Neural progenitor cell (in vitro differentiated cells): ENCODE results near the gene ERP29. TPM values are rescaled to one million over a fixed set of nuclear protein-coding genes. Genes with fewer than 3 reads are reported as not detected.

ENCODE experiments used
- DNase-seq: peaks from one replicate; pipeline ENCODE4 v3.0.0-alpha.2; 2016; ENCODE audit warnings: low spot score
- H2AFZ ChIP-seq: fragments of 200-600 bp; sonication (generic); replicated peaks from 2 replicates; pipeline ENCODE4 v1.6.1; 2016; ENCODE audit warnings: antibody characterized with exemption
- H3F3A ChIP-seq: fragments of 200-600 bp; sonication (generic); 2 replicates; pipeline ENCODE4 v1.6.1; 2016; ENCODE audit warnings: antibody characterized with exemption, low read depth
- H3K27ac ChIP-seq: fragments of 200-600 bp; sonication (generic); 2 replicates; pipeline ENCODE4 v1.5.1; 2016; ENCODE audit warnings: mild to moderate bottlenecking
- H3K27me3 ChIP-seq: fragments of 200-600 bp; sonication (generic); 2 replicates; pipeline ENCODE4 v1.6.1; 2016; ENCODE audit warnings: mild to moderate bottlenecking, moderate library complexity
- H3K36me3 ChIP-seq: fragments of 200-600 bp; sonication (generic); 2 replicates; pipeline ENCODE4 v1.5.1; 2016
- H3K4me1 ChIP-seq: fragments of 200-600 bp; sonication (generic); 2 replicates; pipeline ENCODE4 v1.6.1; 2016; ENCODE audit warnings: mixed run types
- H3K4me2 ChIP-seq: fragments of 200-600 bp; sonication (generic); 2 replicates; pipeline ENCODE4 v1.6.1; 2016
- H3K4me3 ChIP-seq: fragments of 200-600 bp; sonication (generic); 2 replicates; pipeline ENCODE4 v1.5.1; 2016
- H3K79me2 ChIP-seq: fragments of 200-600 bp; sonication (generic); 2 replicates; pipeline ENCODE4 v1.6.1; 2016; ENCODE audit warnings: low read depth
- H3K9ac ChIP-seq: fragments of 200-600 bp; sonication (generic); 2 replicates; pipeline ENCODE4 v1.6.1; 2016
- H3K9me3 ChIP-seq: fragments of 200-600 bp; sonication (generic); 2 replicates; pipeline ENCODE4 v1.5.1; 2016; ENCODE audit warnings: low read depth
- H4K20me1 ChIP-seq: fragments of 200-600 bp; sonication (generic); 2 replicates; pipeline ENCODE4 v1.6.1; 2016; ENCODE audit warnings: low read depth
- H3K27ac Mint-ChIP-seq: 3 replicates; pipeline ENCODE4 v1.8.0; 2021; ENCODE audit warnings: mixed read lengths
- H3K27me3 Mint-ChIP-seq: 2 replicates; pipeline ENCODE4 v1.8.0; 2022; ENCODE audit warnings: low read depth, mild to moderate bottlenecking, inconsistent platforms, moderate library complexity, mixed read lengths; ENCODE audit not compliant: insufficient read depth
- H3K36me3 Mint-ChIP-seq: 3 replicates; pipeline ENCODE4 v1.8.0; 2021; ENCODE audit warnings: mixed read lengths
- H3K4me1 Mint-ChIP-seq: 3 replicates; pipeline ENCODE4 v1.8.0; 2021; ENCODE audit warnings: mixed read lengths
- H3K4me3 Mint-ChIP-seq: 3 replicates; pipeline ENCODE4 v1.8.0; 2021; ENCODE audit warnings: mild to moderate bottlenecking, moderate library complexity, mixed read lengths
- H3K9me3 Mint-ChIP-seq: 3 replicates; pipeline ENCODE4 v1.8.0; 2020; ENCODE audit warnings: mixed read lengths
- EZH2 ChIP-seq: fragments of 200-600 bp; sonication (generic); IDR thresholded peaks from 2 replicates; pipeline ENCODE4 v1.6.1; 2017; ENCODE audit warnings: antibody characterized with exemption, mild to moderate bottlenecking, moderate library complexity
- EZH2phosphoT487 ChIP-seq: fragments of 200-600 bp; sonication (generic); IDR thresholded peaks from 2 replicates; pipeline ENCODE4 v1.6.1; 2017; ENCODE audit warnings: antibody characterized with exemption
- total RNA-seq: library from RNA; depleted of rRNA; stranded (reverse); fragments of >200 nt; gene quantifications from 2 replicates; pipeline ENCODE4 v1.2.3, GENCODE V29; 2015; ENCODE audit warnings: low replicate concordance
- TF ChIP-seq, protein P1 (sequence below): fragments of 200-600 bp; sonication (generic); IDR thresholded peaks from 2 replicates; pipeline ENCODE4 v1.5.1; 2017; ENCODE audit warnings: antibody characterized with exemption, mild to moderate bottlenecking

ERP29 gene
- total RNA-seq, 1 donor from 2014 or later: 95.0 TPM

DNA sequence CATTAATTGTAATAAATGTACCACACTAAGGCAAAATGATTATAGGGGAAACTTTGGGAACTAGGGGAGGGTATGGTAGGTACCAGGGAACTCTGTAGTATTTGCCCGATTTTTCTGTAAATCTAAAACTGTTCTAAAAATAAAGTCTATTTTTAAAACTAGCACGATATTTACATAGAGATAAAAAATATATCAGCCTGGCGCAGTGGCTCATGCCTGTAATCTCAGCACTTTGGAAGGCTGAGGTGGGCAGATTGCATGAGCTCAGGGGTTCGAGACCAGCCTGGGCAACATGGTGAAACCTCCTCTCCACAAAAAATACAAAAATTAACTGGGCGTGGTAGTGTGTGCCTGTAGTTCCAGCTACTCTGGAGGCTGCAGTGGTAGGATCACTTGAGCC lies 32.6 kb upstream of the ERP29 start:
- no peak overlapping the region for H3K27ac ChIP-seq
- TF ChIP-seq EZH2phosphoT487 (no peak), EZH2 (no peak)
- TF ChIP-seq, protein P1, sequence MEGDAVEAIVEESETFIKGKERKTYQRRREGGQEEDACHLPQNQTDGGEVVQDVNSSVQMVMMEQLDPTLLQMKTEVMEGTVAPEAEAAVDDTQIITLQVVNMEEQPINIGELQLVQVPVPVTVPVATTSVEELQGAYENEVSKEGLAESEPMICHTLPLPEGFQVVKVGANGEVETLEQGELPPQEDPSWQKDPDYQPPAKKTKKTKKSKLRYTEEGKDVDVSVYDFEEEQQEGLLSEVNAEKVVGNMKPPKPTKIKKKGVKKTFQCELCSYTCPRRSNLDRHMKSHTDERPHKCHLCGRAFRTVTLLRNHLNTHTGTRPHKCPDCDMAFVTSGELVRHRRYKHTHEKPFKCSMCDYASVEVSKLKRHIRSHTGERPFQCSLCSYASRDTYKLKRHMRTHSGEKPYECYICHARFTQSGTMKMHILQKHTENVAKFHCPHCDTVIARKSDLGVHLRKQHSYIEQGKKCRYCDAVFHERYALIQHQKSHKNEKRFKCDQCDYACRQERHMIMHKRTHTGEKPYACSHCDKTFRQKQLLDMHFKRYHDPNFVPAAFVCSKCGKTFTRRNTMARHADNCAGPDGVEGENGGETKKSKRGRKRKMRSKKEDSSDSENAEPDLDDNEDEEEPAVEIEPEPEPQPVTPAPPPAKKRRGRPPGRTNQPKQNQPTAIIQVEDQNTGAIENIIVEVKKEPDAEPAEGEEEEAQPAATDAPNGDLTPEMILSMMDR: no peak
- H4K20me1 ChIP-seq: no peaks in the 10 kb centered on the region
- H2AFZ ChIP-seq: no peak overlapping the region
- no peaks in the 10 kb centered on the region for H3K36me3 Mint-ChIP-seq
- H3K9me3 ChIP-seq: no peaks in the 10 kb centered on the region
- H3K4me3 ChIP-seq: no peak overlapping the region
- no peaks in the 10 kb centered on the region for H3K9me3 Mint-ChIP-seq
- H3K27me3 Mint-ChIP-seq: no peaks in the 10 kb centered on the region
- H3F3A ChIP-seq: no peaks in the 10 kb centered on the region
- H3K9ac ChIP-seq: no peak overlapping the region
- no peak overlapping the region for H3K4me2 ChIP-seq
- no peak overlapping the region for H3K4me3 Mint-ChIP-seq
- H3K4me1 ChIP-seq: no peaks in the 10 kb centered on the region
- no peak overlapping the region for H3K27ac Mint-ChIP-seq
- H3K36me3 ChIP-seq: no peaks in the 10 kb centered on the region
- H3K79me2 ChIP-seq: no peaks in the 10 kb centered on the region
- H3K4me1 Mint-ChIP-seq: no peaks in the 10 kb centered on the region
- no peaks in the 10 kb centered on the region for H3K27me3 ChIP-seq
- no peak for DNase-seq

DNA sequence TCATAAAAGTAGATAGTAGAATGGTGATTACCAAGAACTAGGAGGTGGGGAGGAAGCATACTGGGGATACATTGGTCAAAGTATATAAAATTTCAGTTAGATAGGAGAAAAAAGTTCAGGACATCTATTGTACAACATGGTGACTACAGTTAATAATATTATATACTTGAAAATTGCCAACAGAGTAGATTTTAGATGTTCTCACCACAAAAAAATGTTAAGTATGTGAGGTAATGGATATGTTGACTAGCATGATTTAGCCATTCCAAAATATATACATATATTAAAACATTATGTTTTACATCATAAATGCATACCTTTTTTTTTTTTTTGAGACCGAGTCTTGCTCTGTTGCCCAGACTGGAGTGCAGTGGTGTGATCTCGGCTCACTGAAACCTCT lies 31.2 kb upstream of the ERP29 start:
- Mint-ChIP-seq H3K27ac (no peak overlapping the region), H3K27me3 (no peaks in the 10 kb centered on the region), H3K4me3 (no peak overlapping the region), H3K4me1 (no peaks in the 10 kb centered on the region), H3K36me3 (no peaks in the 10 kb centered on the region), H3K9me3 (no peaks in the 10 kb centered on the region)
- H4K20me1 ChIP-seq: no peaks in the 10 kb centered on the region
- H3K4me1 ChIP-seq: no peaks in the 10 kb centered on the region
- no peaks in the 10 kb centered on the region for H3K27me3 ChIP-seq
- no peak overlapping the region for H3K4me3 ChIP-seq
- no peaks in the 10 kb centered on the region for H3K9me3 ChIP-seq
- H3K27ac ChIP-seq: no peak overlapping the region
- H2AFZ ChIP-seq: no peak overlapping the region
- no peak overlapping the region for H3K9ac ChIP-seq
- H3K79me2 ChIP-seq: no peaks in the 10 kb centered on the region
- no peak overlapping the region for H3K4me2 ChIP-seq
- no peak for DNase-seq
- TF ChIP-seq EZH2phosphoT487 (no peak), EZH2 (no peak)
- TF ChIP-seq, protein P1: no peak
- no peaks in the 10 kb centered on the region for H3F3A ChIP-seq
- no peaks in the 10 kb centered on the region for H3K36me3 ChIP-seq

DNA sequence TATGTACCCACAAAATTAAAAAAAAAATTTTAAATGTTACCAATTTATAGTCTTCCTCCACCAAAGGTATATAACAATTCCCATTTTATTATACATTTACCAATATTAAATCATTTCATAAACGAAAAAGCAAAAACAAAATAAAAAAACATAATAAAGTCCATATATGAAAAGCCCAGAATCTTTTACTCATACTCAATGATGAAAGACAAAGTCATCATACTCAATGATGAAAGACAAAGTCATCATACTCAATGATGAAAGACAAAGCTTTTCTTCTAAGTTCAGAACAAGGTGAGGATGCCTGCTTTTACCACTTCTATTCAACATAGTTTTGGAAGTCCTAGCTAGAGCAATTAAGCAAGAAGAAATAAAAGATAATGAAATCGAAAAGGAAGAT lies 28.4 kb upstream of the ERP29 start:
- DNase-seq: no peak
- no peaks in the 10 kb centered on the region for H3K36me3 ChIP-seq
- H3K4me1 ChIP-seq: no peaks in the 10 kb centered on the region
- H2AFZ ChIP-seq: no peak overlapping the region
- TF ChIP-seq EZH2phosphoT487 (no peak), EZH2 (no peak)
- TF ChIP-seq, protein P1: no peak
- no peaks in the 10 kb centered on the region for H3K27me3 ChIP-seq
- no peaks in the 10 kb centered on the region for H3K27me3 Mint-ChIP-seq
- H4K20me1 ChIP-seq: no peaks in the 10 kb centered on the region
- no peak overlapping the region for H3K4me3 ChIP-seq
- H3K79me2 ChIP-seq: no peaks in the 10 kb centered on the region
- peaks cover 9% of the 10 kb centered on the region for H3K36me3 Mint-ChIP-seq
- H3K4me2 ChIP-seq: no peak overlapping the region
- H3K9me3 ChIP-seq: no peaks in the 10 kb centered on the region
- H3K9ac ChIP-seq: no peak overlapping the region
- no peaks in the 10 kb centered on the region for H3K4me1 Mint-ChIP-seq
- no peak overlapping the region for H3K4me3 Mint-ChIP-seq
- no peaks in the 10 kb centered on the region for H3K9me3 Mint-ChIP-seq
- no peak overlapping the region for H3K27ac ChIP-seq
- H3F3A ChIP-seq: no peaks in the 10 kb centered on the region
- H3K27ac Mint-ChIP-seq: no peak overlapping the region

DNA sequence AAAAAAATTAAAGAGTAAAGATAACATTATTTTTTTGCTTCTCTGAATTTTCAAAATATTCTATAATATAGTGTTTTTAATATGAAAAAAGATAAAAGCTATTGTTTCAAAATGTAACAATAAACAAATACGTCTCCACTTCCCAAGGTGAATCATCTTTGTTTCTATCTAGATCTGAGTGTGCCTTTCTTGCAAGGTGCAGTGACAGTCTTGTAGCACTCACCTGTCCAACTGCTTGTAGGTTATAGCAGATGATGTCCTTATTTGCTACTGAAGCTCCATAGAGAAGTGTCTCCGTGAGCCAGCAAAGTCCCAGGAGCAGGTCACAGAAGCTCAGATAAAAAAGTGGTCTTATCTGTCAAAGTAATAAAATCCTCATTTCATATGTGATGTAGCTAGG lies 21.7 kb upstream of the ERP29 start:
- H3K9me3 Mint-ChIP-seq: no peaks in the 10 kb centered on the region
- TF ChIP-seq, protein P1: no peak
- no peak for TF ChIP-seq EZH2
- TF ChIP-seq EZH2phosphoT487: no peak
- no peak overlapping the region for H3K4me2 ChIP-seq
- no peaks in the 10 kb centered on the region for H3K36me3 ChIP-seq
- H3K27me3 Mint-ChIP-seq: no peaks in the 10 kb centered on the region
- H3K4me3 ChIP-seq: no peak overlapping the region
- no peaks in the 10 kb centered on the region for H3K27me3 ChIP-seq
- no peak overlapping the region for H2AFZ ChIP-seq
- no peak overlapping the region for H3K4me3 Mint-ChIP-seq
- peaks cover 13% of the 10 kb centered on the region for H3K36me3 Mint-ChIP-seq
- no peaks in the 10 kb centered on the region for H3K4me1 ChIP-seq
- H3K4me1 Mint-ChIP-seq: no peaks in the 10 kb centered on the region
- no peaks in the 10 kb centered on the region for H3K9me3 ChIP-seq
- no peak overlapping the region for H3K27ac Mint-ChIP-seq
- H3K27ac ChIP-seq: no peak overlapping the region
- no peak overlapping the region for H3K9ac ChIP-seq
- no peak for DNase-seq
- H4K20me1 ChIP-seq: no peaks in the 10 kb centered on the region
- H3F3A ChIP-seq: no peaks in the 10 kb centered on the region
- no peaks in the 10 kb centered on the region for H3K79me2 ChIP-seq
